HepG2 (cell line): ENCODE data around the gene SBNO2. TPM values are rescaled to one million over a fixed set of nuclear protein-coding genes. Genes with fewer than 3 reads are reported as not detected.

ENCODE experiments used
- ATAC-seq: fragments of 200-7000 bp; cut with Tn5 transposase; 3 replicates; pipeline ENCODE4 v1.9.1; 2020; ENCODE audit warnings: mild to moderate bottlenecking, moderate library complexity
- BruUV-seq: library from RNA; stranded (reverse); fragments of 400-500 nt; replicated peaks from 2 replicates; lab custom pipeline; 2021; lab: Mats Ljungman, UMichigan
- CTCF ChIA-PET: fragments of 300-600 bp; formaldehyde crosslinking; extraction: SDS; loops from one replicate; lab custom pipeline; 2021; ENCODE audit warnings: low total read pairs, inconsistent platforms, low intra/inter-chr PET ratio; lab: Yijun Ruan, JAX
- POLR2A ChIA-PET: fragments of 350-600 bp; sonication (Branson Sonifier 250); formaldehyde crosslinking; loops from one replicate; lab custom pipeline; 2020; ENCODE audit warnings: antibody characterized with exemption, inconsistent platforms; lab: Yijun Ruan, JAX
- DNase-seq: peaks from one replicate; pipeline ENCODE4 v3.0.0-alpha.2; 2015; ENCODE audit warnings: low spot score
- FAIRE-seq: peaks from 3 replicates; lab custom pipeline; 2011; peaks lifted over from hg19 to GRCh38; lab: Jason Lieb, UNC
- H2AFZ ChIP-seq: one replicate; pipeline ENCODE4 v1.6.1; 2011; ENCODE audit warnings: low read length, inconsistent platforms
- H3K27ac ChIP-seq: fragments of 300-600 bp; 3 replicates; pipeline ENCODE4 v1.8.0; 2011; ENCODE audit warnings: mixed run types, mild to moderate bottlenecking, mixed read lengths, low read length, inconsistent platforms; ENCODE audit not compliant: insufficient read depth; ENCODE audit errors: extremely low read length
- H3K27me3 ChIP-seq, 2 experiments: fragments of 200-600 bp in 1 of 2; 2 replicates in 1 of 2; 3 replicates in 1 of 2; pipeline versions ENCODE4 v1.6.0 to v1.8.0; 2011; ENCODE audit warnings: low read length in 2 of 2, mild to moderate bottlenecking in 2 of 2, moderate library complexity in 2 of 2, inconsistent platforms in 1 of 2; ENCODE audit not compliant: insufficient read depth in 2 of 2, control insufficient read depth in 1 of 2
- H3K36me3 ChIP-seq, 2 experiments: fragments of 200-600 bp in 1 of 2; replicated peaks in 1 of 2; 2 replicates in 1 of 2; 3 replicates in 1 of 2; pipeline versions ENCODE4 v1.5.1 to v1.8.0; 2011; ENCODE audit warnings: low read length in 2 of 2, inconsistent platforms in 1 of 2; ENCODE audit not compliant: insufficient read depth in 2 of 2, control insufficient read depth in 1 of 2
- H3K4me1 ChIP-seq: 2 replicates; pipeline ENCODE4 v1.5.1; 2012; ENCODE audit warnings: low read length, inconsistent platforms; ENCODE audit not compliant: insufficient read depth
- H3K4me2 ChIP-seq: 2 replicates; pipeline ENCODE4 v1.6.0; 2011; ENCODE audit warnings: low read depth, low read length, inconsistent platforms
- H3K4me3 ChIP-seq, 3 experiments: fragments of 200-600 bp in 1 of 3; sonication (generic), shearing (Covaris generic) in 1 of 3; replicated peaks in 1 of 3; 2 replicates each; pipeline ENCODE4 v1.5.1; 2011 to 2016; ENCODE audit warnings: low read length in 3 of 3, inconsistent platforms in 2 of 3, low read depth in 2 of 3, mild to moderate bottlenecking in 2 of 3, control low read depth in 1 of 3, mixed read lengths in 1 of 3; ENCODE audit not compliant: insufficient read depth in 1 of 3
- H3K79me2 ChIP-seq: one replicate; pipeline ENCODE4 v1.6.1; 2011; ENCODE audit warnings: low read length, inconsistent platforms; ENCODE audit not compliant: insufficient read depth
- H3K9ac ChIP-seq: 2 replicates; pipeline ENCODE4 v1.6.0; 2011; ENCODE audit warnings: mild to moderate bottlenecking, low read depth, low read length, inconsistent platforms; ENCODE audit not compliant: insufficient read depth
- H3K9me3 ChIP-seq: 2 replicates; pipeline ENCODE4 v1.5.1; 2012; ENCODE audit warnings: mild to moderate bottlenecking, low read length
- H4K20me1 ChIP-seq: 2 replicates; pipeline ENCODE4 v1.6.0; 2011; ENCODE audit warnings: inconsistent platforms, mild to moderate bottlenecking, low read length, moderate library complexity; ENCODE audit not compliant: insufficient read depth
- ERF ChIP-seq: IDR thresholded peaks from 2 replicates; pipeline ENCODE4 v1.6.1; 2018; ENCODE audit warnings: missing biosample characterization, missing genetic modification reagents
- HES4 ChIP-seq: sonication (generic); formaldehyde crosslinking; IDR thresholded peaks from 2 replicates; pipeline ENCODE4 v1.9.0; 2021; ENCODE audit warnings: mild to moderate bottlenecking, missing genetic modification reagents, borderline replicate concordance
- MTF1 ChIP-seq: sonication (generic); formaldehyde crosslinking; IDR thresholded peaks from 2 replicates; pipeline ENCODE4 v1.5.0; 2020; ENCODE audit warnings: missing genetic modification reagents
- NFIB ChIP-seq: sonication (generic); formaldehyde crosslinking; IDR thresholded peaks from 2 replicates; pipeline ENCODE4 v1.9.0; 2021; ENCODE audit warnings: missing genetic modification reagents, mild to moderate bottlenecking, borderline replicate concordance
- PHF5A ChIP-seq: IDR thresholded peaks from one replicate; pipeline ENCODE4 v1.6.1; 2018; ENCODE audit warnings: low read depth, missing genetic modification reagents; ENCODE audit not compliant: unreplicated experiment
- POGK ChIP-seq: sonication (generic); formaldehyde crosslinking; conservative IDR thresholded peaks from 2 replicates; pipeline ENCODE4 v1.8.0; 2022; ENCODE audit warnings: mild to moderate bottlenecking, moderate library complexity, missing genetic modification reagents
- THAP11 ChIP-seq: IDR thresholded peaks from 2 replicates; pipeline ENCODE4 v1.6.1; 2016; ENCODE audit warnings: missing biosample characterization, missing genetic modification reagents
- TOE1 ChIP-seq: sonication (generic); formaldehyde crosslinking; IDR thresholded peaks from 2 replicates; pipeline ENCODE4 v1.4.0; 2020; ENCODE audit warnings: mild to moderate bottlenecking, missing genetic modification reagents
- XBP1 ChIP-seq: sonication (generic); formaldehyde crosslinking; IDR thresholded peaks from 2 replicates; pipeline ENCODE4 v1.5.0; 2020; ENCODE audit warnings: missing genetic modification reagents
- ZBTB10 ChIP-seq: sonication (generic); formaldehyde crosslinking; IDR thresholded peaks from 2 replicates; pipeline ENCODE4 v1.4.0; 2020; ENCODE audit warnings: missing genetic modification reagents, borderline replicate concordance
- ZBTB38 ChIP-seq: sonication (generic); formaldehyde crosslinking; IDR thresholded peaks from 2 replicates; pipeline ENCODE4 v1.5.1; 2020; ENCODE audit warnings: mild to moderate bottlenecking, missing genetic modification reagents
- ZNF18 ChIP-seq: sonication (generic); formaldehyde crosslinking; IDR thresholded peaks from 2 replicates; pipeline ENCODE4 v1.8.0; 2022; ENCODE audit warnings: mild to moderate bottlenecking, missing genetic modification reagents; ENCODE audit not compliant: insufficient replicate concordance
- ZNF7 ChIP-seq: IDR thresholded peaks from 2 replicates; pipeline ENCODE4 v1.6.1; 2016; ENCODE audit warnings: missing biosample characterization, missing genetic modification reagents
- ZNF766 ChIP-seq: sonication (generic); formaldehyde crosslinking; IDR thresholded peaks from 2 replicates; pipeline ENCODE4 v1.5.0; 2020; ENCODE audit warnings: missing genetic modification reagents, borderline replicate concordance
- WGBS: methylation state at CpG from one replicate; pipeline ENCODE4 v1.1.6; 2017; ENCODE audit warnings: low lambda C conversion rate; 5-methylcytosine and 5-hydroxymethylcytosine counted together
- in situ Hi-C: cut with HindIII; loops from 2 replicates; pipeline ENCODE4 v1.10.0; 2017; ENCODE audit warnings: low pct_unique_long_range_greater_than_20kb; ENCODE audit not compliant: extremely low pct_ligation_motif_present
- intact Hi-C: fragments of 100-400 bp; cut with micrococcal nuclease; formaldehyde crosslinking; loops from one replicate; pipeline ENCODE4 v1.10.0; 2022; ENCODE audit not compliant: unreplicated experiment
- polyA plus RNA-seq, 8 experiments: library from polyadenylated mRNA; depleted of rRNA in 3 of 8; stranded (reverse) in 7 of 8; unstranded in 1 of 8; fragments of >200 nt; fragmentation: Illumina TruSeq in 4 of 8; extraction: Trizol in 4 of 8; gene quantifications; 2 replicates each; pipeline versions ENCODE4 v1.2.1 to v1.2.3, GENCODE V29; 2011 to 2016; ENCODE audit warnings: low read depth in 4 of 8, missing spikeins in 1 of 8, mixed read lengths in 1 of 8; ENCODE audit not compliant: insufficient read depth in 1 of 8
- total RNA-seq, 5 experiments: library from RNA; depleted of rRNA; stranded (reverse); fragments of >200 nt; fragmentation: Illumina TruSeq; extraction: Trizol; gene quantifications; 2 replicates each; pipeline ENCODE4 v1.2.3, GENCODE V29; 2016; ENCODE audit warnings: low read depth in 1 of 5
- TF ChIP-seq, protein P1 (sequence below): sonication (generic); formaldehyde crosslinking; IDR thresholded peaks from 2 replicates; pipeline ENCODE4 v1.4.0; 2020; ENCODE audit warnings: missing genetic modification reagents

The SBNO2 gene
- total and polyA plus RNA-seq, 2 of the 13 experiments (the other 11 are each of a cell fraction or from before 2014, with no cell fraction given) = 8.6 to 10.4 TPM

- no peak for DNase-seq
- BruUV-seq = no TSS peak
- H3K36me3 ChIP-seq = no peaks in the 10 kb centered on the region; a peak in 1 of 5 replicates
- H4K20me1 ChIP-seq = peaks cover 12% of the 10 kb centered on the region
- H3K9ac ChIP-seq = peak overlapping the region; percentile 21; the same call in 1 of the 2 replicates
- intact Hi-C loops = no loop called here
- H3K79me2 ChIP-seq = peaks cover 59% of the 10 kb centered on the region
- in situ Hi-C loops = no loop called here
- H3K27ac ChIP-seq = peak overlapping the region; percentile 59
- CTCF ChIA-PET = no interaction called here
- peaks cover 62% of the 10 kb centered on the region for H3K4me1 ChIP-seq
- H3K4me2 ChIP-seq = peak overlapping the region; percentile 46
- no peak overlapping the region for H2AFZ ChIP-seq
- no peak for FAIRE-seq
- H3K4me3 ChIP-seq = peak overlapping the region in 1 of 3 experiments; percentile 34; a peak in 1 of 6 replicates
- ATAC-seq = no peak
- no peaks in the 10 kb centered on the region for H3K27me3 ChIP-seq
- POLR2A ChIA-PET = interaction anchor here (1.6 to 1.9 kb wide), 2 partner anchors 8 to 55 kb away, joined by 3 to 4 read pairs; no protein-coding TSS in a partner anchor
- no peaks in the 10 kb centered on the region for H3K9me3 ChIP-seq
- WGBS = 83% methylated on average over 16 of the region's 35 CpGs
- no peak for TF ChIP-seq PHF5A (CRISPR knock-in tag)
- no peak for TF ChIP-seq ZNF766 (CRISPR knock-in tag)
- no peak for TF ChIP-seq NFIB
- TF ChIP-seq ZBTB10 (CRISPR knock-in tag) = no peak
- no peak for TF ChIP-seq TOE1 (CRISPR knock-in tag)
- no peak for TF ChIP-seq ERF (CRISPR knock-in tag)
- TF ChIP-seq, protein P1, sequence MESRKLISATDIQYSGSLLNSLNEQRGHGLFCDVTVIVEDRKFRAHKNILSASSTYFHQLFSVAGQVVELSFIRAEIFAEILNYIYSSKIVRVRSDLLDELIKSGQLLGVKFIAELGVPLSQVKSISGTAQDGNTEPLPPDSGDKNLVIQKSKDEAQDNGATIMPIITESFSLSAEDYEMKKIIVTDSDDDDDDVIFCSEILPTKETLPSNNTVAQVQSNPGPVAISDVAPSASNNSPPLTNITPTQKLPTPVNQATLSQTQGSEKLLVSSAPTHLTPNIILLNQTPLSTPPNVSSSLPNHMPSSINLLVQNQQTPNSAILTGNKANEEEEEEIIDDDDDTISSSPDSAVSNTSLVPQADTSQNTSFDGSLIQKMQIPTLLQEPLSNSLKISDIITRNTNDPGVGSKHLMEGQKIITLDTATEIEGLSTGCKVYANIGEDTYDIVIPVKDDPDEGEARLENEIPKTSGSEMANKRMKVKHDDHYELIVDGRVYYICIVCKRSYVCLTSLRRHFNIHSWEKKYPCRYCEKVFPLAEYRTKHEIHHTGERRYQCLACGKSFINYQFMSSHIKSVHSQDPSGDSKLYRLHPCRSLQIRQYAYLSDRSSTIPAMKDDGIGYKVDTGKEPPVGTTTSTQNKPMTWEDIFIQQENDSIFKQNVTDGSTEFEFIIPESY (CRISPR knock-in tag) = peak; percentile 83; the same call in 1 of the 2 replicates
- TF ChIP-seq THAP11 (CRISPR knock-in tag) = no peak
- no peak for TF ChIP-seq POGK (CRISPR knock-in tag)
- TF ChIP-seq ZBTB38 (CRISPR knock-in tag) = peak; percentile 61; the same call in 1 of the 2 replicates
- TF ChIP-seq MTF1 = no peak
- no peak for TF ChIP-seq ZNF7 (CRISPR knock-in tag)
- no peak for TF ChIP-seq HES4 (CRISPR knock-in tag)
- TF ChIP-seq XBP1 (CRISPR knock-in tag) = no peak
- TF ChIP-seq ZNF18 (CRISPR knock-in tag) = no peak
These were observed 6.1 kb downstream of the SBNO2 start for GRCh38 chr19:1167687-1168571.
